ENCODE measurements around the gene METTL2A.
"Not testable (repeated sequence)": the region's sequence is repeated elsewhere in the genome, so short reads cannot be mapped to it uniquely, and the experiment has no call there.

Gene METTL2A

DNA sequence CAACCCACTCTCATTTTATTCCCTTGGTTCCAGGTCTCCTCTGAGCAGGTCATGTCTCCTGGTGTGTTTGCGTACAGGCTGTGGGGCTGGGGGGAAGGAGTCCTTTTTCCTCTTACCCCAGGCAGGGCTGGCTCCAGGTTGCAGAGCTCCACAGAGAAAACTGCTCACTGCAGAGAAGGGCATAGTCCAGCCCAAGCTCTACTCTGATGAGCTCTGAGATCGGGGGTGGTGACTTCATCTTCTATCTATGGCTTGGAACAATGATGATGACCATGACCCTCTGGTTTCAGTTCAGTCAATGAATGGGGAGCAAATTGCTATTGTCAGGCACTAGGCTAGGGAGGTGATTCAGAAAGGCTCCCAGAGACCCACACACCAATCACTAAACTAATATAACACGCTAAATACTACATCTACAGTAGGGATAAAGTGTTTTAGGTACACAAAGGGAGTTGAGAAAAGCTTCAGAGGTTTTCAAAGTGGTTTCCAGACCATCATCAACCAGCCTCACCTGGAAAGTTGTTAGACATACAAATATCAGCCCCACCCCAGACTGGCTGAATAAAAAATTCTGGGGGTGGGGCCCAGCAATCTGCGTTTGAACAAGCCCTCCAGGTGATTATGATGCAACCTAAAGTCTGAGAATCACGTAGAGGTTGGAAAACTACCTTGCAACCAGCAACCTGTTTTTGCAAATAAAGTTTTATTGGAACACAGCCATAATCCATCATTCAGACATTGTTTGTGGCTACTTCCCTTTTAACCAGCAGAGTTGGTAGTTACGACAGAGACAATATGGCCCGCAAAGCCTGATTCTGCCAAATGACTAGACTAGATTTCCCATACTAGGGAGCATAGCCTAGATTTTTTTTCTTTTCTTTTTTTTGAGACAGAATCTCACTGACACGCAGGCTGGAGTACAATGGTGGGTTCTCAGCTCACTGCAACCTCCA is 49.6 kb downstream of the METTL2A start:
- DNase-seq: not testable (repeated sequence)

- DNase-seq: not testable (repeated sequence)
These were observed 53.4 kb downstream of the METTL2A start for GRCh38 chr17:62477111-62477510.

DNA sequence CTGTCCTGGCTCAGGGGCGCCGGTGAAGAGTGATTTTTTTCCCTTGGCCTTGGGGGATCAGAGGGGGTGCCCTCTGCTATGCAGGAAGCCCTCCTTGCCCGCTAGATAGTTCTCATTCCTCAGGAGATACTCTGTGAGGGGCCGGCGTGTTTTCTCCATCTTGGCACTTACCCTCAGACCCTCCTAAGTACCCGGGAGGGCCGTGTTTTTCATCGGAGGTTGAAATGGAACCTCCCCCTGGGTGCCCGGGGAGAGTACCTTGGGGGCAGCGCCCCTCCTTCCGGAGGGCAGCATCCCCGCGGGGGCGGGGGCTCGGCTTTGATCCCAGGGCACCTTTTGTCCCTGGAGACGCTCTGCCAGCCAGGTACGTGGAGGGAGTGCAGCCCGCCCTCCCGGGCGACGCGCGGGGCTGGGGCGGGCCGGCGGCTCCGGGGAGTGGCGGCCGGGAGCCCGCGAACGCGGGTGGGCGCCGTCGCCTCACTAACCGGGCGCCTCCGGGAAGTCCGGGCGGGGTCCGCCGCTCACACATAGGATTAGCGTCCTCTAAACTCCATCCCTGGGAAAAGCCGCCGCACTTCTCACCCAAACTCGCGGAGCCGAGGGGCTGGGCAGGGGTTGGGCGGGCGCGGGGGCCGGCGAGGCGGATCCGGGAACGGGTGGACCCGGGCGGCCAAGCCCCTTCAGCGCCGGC is 54.2 kb downstream of the METTL2A start:
- peak; percentile 72 for DNase-seq

GRCh38 chr17:62478424-62478879 is 54.8 kb downstream of the METTL2A start, which contains the start of gene TLK2:
Gene TLK2 (plus strand): TSS chr17:62478825. CDS start chr17:62481126, 2,301 bp downstream.
- peak; percentile 92 for DNase-seq

GRCh38 chr17:62478880-62479638 is 55.4 kb downstream of the METTL2A start:
- DNase-seq: peak; percentile 65

DNA sequence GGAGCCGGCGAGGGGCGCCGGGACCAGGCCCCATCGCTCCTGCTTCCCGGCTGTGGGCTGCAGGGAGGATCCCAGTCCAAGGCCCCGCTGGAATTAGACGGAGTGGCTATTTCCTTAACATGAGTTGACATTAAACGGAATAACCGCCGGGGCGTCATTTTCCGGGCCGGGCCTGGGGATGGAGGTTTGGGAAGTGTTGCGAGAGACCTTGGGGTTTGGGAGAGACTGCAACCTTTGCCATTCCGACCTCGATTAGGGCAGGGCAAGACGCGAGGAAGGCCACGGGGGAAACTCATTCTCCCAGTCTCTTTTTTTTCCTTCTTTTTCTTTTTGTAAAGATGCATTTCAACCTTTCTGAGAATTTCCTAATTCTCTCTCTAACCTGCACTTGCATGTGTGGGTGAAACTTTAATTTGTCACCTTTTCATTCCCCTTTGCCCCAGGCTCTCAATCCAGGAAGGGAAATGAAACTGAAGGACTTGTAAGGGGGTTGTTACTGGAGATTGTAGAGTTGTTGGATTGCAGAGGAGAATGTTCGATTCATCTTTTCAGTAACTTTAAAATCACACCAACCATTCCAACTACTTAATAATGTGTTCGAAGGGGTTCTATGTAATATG is 56.1 kb downstream of the METTL2A start:
- DNase-seq: peak; percentile 52

- DNase-seq: not testable (repeated sequence)
These were observed 58.9 kb downstream of the METTL2A start for GRCh38 chr17:62482553-62482952.

- not testable (repeated sequence) for DNase-seq
These were observed 67.3 kb downstream of the METTL2A start for GRCh38 chr17:62490990-62491389.

DNA sequence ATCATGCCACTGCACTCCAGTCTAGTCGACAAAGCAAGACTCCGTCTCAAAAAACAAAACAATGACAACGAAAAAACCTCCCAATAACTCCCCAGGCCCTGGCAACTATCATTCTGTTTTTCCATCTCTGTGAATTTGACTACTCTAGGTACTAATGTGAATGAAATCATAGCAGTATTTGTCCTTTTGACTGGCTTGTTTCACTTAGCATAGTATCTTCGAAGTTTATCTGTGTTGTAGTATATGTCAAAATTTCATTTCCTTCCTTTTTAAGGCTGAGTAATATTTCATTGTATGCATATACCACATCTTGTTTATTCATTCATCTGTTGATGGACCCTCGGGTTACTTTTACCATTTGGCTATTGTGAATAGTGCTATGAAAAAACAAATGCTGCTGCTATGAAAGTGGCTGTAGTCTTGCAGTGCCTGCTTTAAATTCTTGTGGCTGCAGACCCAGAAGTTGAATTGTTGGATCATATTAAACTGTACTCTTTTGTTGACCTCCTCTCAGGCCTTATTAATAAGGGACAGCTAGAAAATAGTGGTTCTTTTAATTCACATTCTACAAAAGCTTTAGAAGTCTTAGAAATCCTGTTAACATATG is 69.5 kb downstream of the METTL2A start:
- DNase-seq: not testable (repeated sequence)

DNA sequence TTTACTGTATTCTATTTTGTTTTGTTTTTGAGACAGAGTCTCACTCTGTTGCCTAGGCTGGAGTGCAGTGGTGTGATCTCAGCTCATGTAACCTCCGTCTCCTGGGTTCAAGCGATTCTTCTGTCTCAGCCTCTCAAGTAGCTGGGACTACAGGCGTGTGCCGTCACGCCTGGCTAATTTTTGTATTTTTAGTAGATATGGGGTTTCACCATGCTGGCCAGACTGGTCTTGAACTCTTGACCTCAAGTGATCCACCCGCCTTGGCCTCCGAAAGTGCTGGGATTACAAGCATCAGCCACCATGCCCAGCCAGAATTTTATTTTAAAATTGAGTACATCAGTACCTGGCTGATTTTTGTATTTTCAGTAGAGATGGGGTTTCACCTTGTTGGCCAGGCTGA is 70.4 kb downstream of the METTL2A start:
- DNase-seq: not testable (repeated sequence)

GRCh38 chr17:62496344-62496743 is 72.6 kb downstream of the METTL2A start:
- DNase-seq: not testable (repeated sequence)

DNA sequence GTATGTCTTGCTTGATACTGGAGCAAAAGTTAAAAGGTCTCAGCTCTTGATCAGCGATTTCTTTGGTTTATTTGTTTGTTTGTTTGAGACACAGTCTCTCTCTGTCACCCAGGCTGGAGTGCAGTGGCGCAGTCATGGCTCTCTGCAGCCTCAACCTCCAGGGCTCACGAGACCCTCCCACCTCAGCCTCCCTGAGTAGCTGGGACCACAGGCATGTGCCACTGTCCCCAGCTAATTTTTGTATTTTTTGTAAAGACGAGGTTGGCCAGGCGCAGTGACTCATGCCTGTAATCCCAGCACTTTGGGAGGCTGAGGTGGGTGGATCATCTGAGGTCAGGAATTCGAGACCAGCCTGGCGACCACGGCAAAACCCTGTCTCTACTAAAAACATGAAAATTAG is 75.1 kb downstream of the METTL2A start:
- not testable (repeated sequence) for DNase-seq
